HG02852 (cell line): ENCODE data around the gene CEP164.

Experiments used
- ATAC-seq: cut with Tn5 transposase; IDR thresholded peaks from one replicate; pipeline ENCODE4 v1.9.1; 2021; ENCODE audit warnings: mild to moderate bottlenecking, moderate library complexity; ENCODE audit not compliant: unreplicated experiment

The CEP164 gene

GRCh38 chr11:117356126-117356890, 28.7 kb downstream of the CEP164 start:
- ATAC-seq = no peak

GRCh38 chr11:117361432-117361831, 33.8 kb downstream of the CEP164 start:
- ATAC-seq = no peak

- ATAC-seq = no peak
Observed at GRCh38 chr11:117366248-117366647, 38.6 kb downstream of the CEP164 start.

- no peak for ATAC-seq
Observed at GRCh38 chr11:117366875-117367274, 39.2 kb downstream of the CEP164 start.

GRCh38 chr11:117369534-117369933, 41.9 kb downstream of the CEP164 start:
- ATAC-seq = no peak

- ATAC-seq = no peak
Observed at GRCh38 chr11:117371453-117371852, 43.8 kb downstream of the CEP164 start.

- no peak for ATAC-seq
Observed at GRCh38 chr11:117374316-117375055, 46.8 kb downstream of the CEP164 start.

- no peak for ATAC-seq
Observed at GRCh38 chr11:117375960-117376359, 48.3 kb downstream of the CEP164 start.

- no peak for ATAC-seq
Observed at GRCh38 chr11:117376517-117376916, 48.9 kb downstream of the CEP164 start.

GRCh38 chr11:117378976-117379865, 51.6 kb downstream of the CEP164 start:
- no peak for ATAC-seq

GRCh38 chr11:117380676-117381075, 53.0 kb downstream of the CEP164 start:
- no peak for ATAC-seq

GRCh38 chr11:117381481-117382387, 54.1 kb downstream of the CEP164 start:
- no peak for ATAC-seq

GRCh38 chr11:117382746-117383145, 55.1 kb downstream of the CEP164 start:
- no peak for ATAC-seq

GRCh38 chr11:117384045-117384444, 56.4 kb downstream of the CEP164 start:
- no peak for ATAC-seq

GRCh38 chr11:117385471-117385870, 57.8 kb downstream of the CEP164 start:
- no peak for ATAC-seq

GRCh38 chr11:117385906-117386305, 58.3 kb downstream of the CEP164 start:
- no peak for ATAC-seq

- no peak for ATAC-seq
Observed at GRCh38 chr11:117387992-117388755, 60.5 kb downstream of the CEP164 start.

GRCh38 chr11:117390743-117391142, 63.1 kb downstream of the CEP164 start:
- no peak for ATAC-seq

GRCh38 chr11:117391181-117391580, 63.5 kb downstream of the CEP164 start:
- ATAC-seq = no peak
